AG04450 (cell line): ENCODE data around the gene OBSCN. TPM values are rescaled to one million over a fixed set of nuclear protein-coding genes. Genes with fewer than 3 reads are reported as not detected.

Source experiments
- CTCF ChIA-PET: fragments of 300-600, 350-600 bp; formaldehyde crosslinking; extraction: SDS; loops from one replicate; lab custom pipeline; 2022; ENCODE audit warnings: antibody characterized with exemption, inconsistent platforms; lab: Charles Lee
- POLR2A ChIA-PET: fragments of 350-600 bp; formaldehyde crosslinking; extraction: SDS; loops from one replicate; lab custom pipeline; 2021; ENCODE audit warnings: antibody characterized with exemption, inconsistent platforms; lab: Yijun Ruan, JAX
- DNase-seq: peaks from one replicate; pipeline ENCODE4 v3.0.0-alpha.2; 2011; ENCODE audit warnings: low read depth, low spot score
- H3K27ac ChIP-seq: one replicate; pipeline ENCODE4 v1.5.1; 2012; ENCODE audit warnings: low read depth, low read length, control low read depth
- H3K27me3 ChIP-seq: one replicate; pipeline ENCODE4 v1.6.0; 2012; ENCODE audit warnings: low read length; ENCODE audit not compliant: control insufficient read depth, insufficient read depth
- H3K4me3 ChIP-seq: 2 replicates; pipeline ENCODE4 v1.5.1; 2011; ENCODE audit warnings: mild to moderate bottlenecking, low read depth, low read length, control low read depth
- H3K9me3 ChIP-seq: 2 replicates; pipeline ENCODE4 v1.5.1; 2012; ENCODE audit warnings: low read length; ENCODE audit not compliant: control insufficient read depth, insufficient read depth
- CTCF ChIP-seq: IDR thresholded peaks from 2 replicates; pipeline ENCODE4 v1.5.1; 2011; ENCODE audit warnings: low read depth, low read length, control low read depth, inconsistent platforms
- polyA plus RNA-seq: library from polyadenylated mRNA; depleted of rRNA; stranded (reverse); fragments of >200 nt; gene quantifications from 2 replicates; pipeline ENCODE4 v1.2.3, GENCODE V29; 2011

OBSCN gene
- polyA plus RNA-seq, 1 experiment: 3.9 TPM

- ChIA-PET POLR2A (no interaction called here), CTCF (no interaction called here)
- Histone ChIP-seq H3K27me3 (peaks cover 2% of the 10 kb centered on the region), H3K27ac (no peak overlapping the region), H3K4me3 (no peak overlapping the region), H3K9me3 (no peaks in the 10 kb centered on the region; the same call in 1 of the 2 replicates)
- no peak for TF ChIP-seq CTCF
- no peak for DNase-seq
Observed at GRCh38 chr1:228364706-228365213, 156.9 kb downstream of the OBSCN start.

- ChIA-PET CTCF (no interaction called here), POLR2A (no interaction called here)
- Histone ChIP-seq H3K27ac (no peak overlapping the region), H3K4me3 (no peak overlapping the region), H3K27me3 (peaks cover 2% of the 10 kb centered on the region), H3K9me3 (no peaks in the 10 kb centered on the region; the same call in 1 of the 2 replicates)
- no peak for DNase-seq
- no peak for TF ChIP-seq CTCF
Observed at GRCh38 chr1:228365271-228366061, 157.6 kb downstream of the OBSCN start.

GRCh38 chr1:228366062-228366865 lies 158.4 kb downstream of the OBSCN start:
- TF ChIP-seq CTCF: no peak
- H3K9me3 ChIP-seq: no peaks in the 10 kb centered on the region
- no peak for DNase-seq
- ChIA-PET CTCF (no interaction called here), POLR2A (no interaction called here)
- H3K27ac ChIP-seq: no peak overlapping the region
- no peak overlapping the region for H3K4me3 ChIP-seq
- H3K27me3 ChIP-seq: peaks cover 2% of the 10 kb centered on the region

- Histone ChIP-seq H3K4me3 (no peak overlapping the region), H3K27me3 (peaks cover 2% of the 10 kb centered on the region), H3K9me3 (no peaks in the 10 kb centered on the region), H3K27ac (no peak overlapping the region)
- no peak for TF ChIP-seq CTCF
- POLR2A ChIA-PET: no interaction called here
- DNase-seq: no peak
- CTCF ChIA-PET: no interaction called here
Observed at GRCh38 chr1:228366866-228367741, 159.3 kb downstream of the OBSCN start.
